Heart right ventricle (tissue), 16 donors: ENCODE data around the gene TMIE. TPM values are rescaled to one million over a fixed set of nuclear protein-coding genes. Genes with fewer than 3 reads are reported as not detected.

Experiments used
- ATAC-seq, 8 donors: fragments of 200-7000 bp; cut with Tn5 transposase; one replicate each; pipeline ENCODE4 v1.9.1; 2020; ENCODE audit warnings: mild to moderate bottlenecking in 8 of 8, moderate library complexity in 8 of 8, moderate number of reproducible peaks in 1 of 8
- DNase-seq, 2 donors: peaks; one replicate each; pipeline ENCODE4 v3.0.0-alpha.2; 2020
- H3K27ac ChIP-seq, 10 donors: fragments of 200-600 bp; sonication (generic) in 2 of 10; one replicate each; pipeline versions ENCODE4 v1.5.0 to v1.8.0; 2020 to 2022; ENCODE audit warnings: mild to moderate bottlenecking in 3 of 10
- H3K27me3 ChIP-seq, 7 donors: fragments of 200-600 bp; one replicate each; pipeline ENCODE4 v1.8.0; 2021 to 2022; ENCODE audit warnings: mild to moderate bottlenecking in 2 of 7
- H3K36me3 ChIP-seq, 9 donors: fragments of 200-600 bp; sonication (generic) in 1 of 9; one replicate each; pipeline versions ENCODE4 v1.5.0 to v1.8.0; 2020 to 2022; ENCODE audit warnings: mild to moderate bottlenecking in 2 of 9
- H3K4me1 ChIP-seq, 9 donors: fragments of 200-600 bp; sonication (generic) in 1 of 9; one replicate each; pipeline versions ENCODE4 v1.5.0 to v1.8.0; 2020 to 2022; ENCODE audit warnings: mild to moderate bottlenecking in 4 of 9
- H3K4me3 ChIP-seq, 10 donors: fragments of 200-600 bp; sonication (generic) in 2 of 10; one replicate each; pipeline versions ENCODE4 v1.5.0 to v1.8.0; 2020 to 2022; ENCODE audit warnings: mild to moderate bottlenecking in 7 of 10, moderate library complexity in 2 of 10
- H3K9me3 ChIP-seq, 11 donors: fragments of 200-600 bp in 10 of 11; sonication (generic) in 2 of 11; one replicate each; pipeline versions ENCODE4 v1.5.0 to v1.8.0; 2013 to 2022; ENCODE audit warnings: mild to moderate bottlenecking in 2 of 11, control low read depth in 1 of 11, moderate library complexity in 1 of 11
- CTCF ChIP-seq, 9 donors: fragments of 200-600 bp; sonication (generic) in 2 of 9; IDR thresholded peaks; one replicate each; pipeline versions ENCODE4 v1.5.0 to v1.8.0; 2021 to 2022; ENCODE audit warnings: antibody characterized with exemption in 9 of 9, mild to moderate bottlenecking in 5 of 9, moderate library complexity in 1 of 9
- WGBS, 2 donors: extraction: QIAGEN DNeasy Blood & Tissue Kit; methylation state at CpG; one replicate each; pipeline ENCODE4 v1.1.7; 2013; ENCODE audit warnings: inconsistent platforms in 1 of 2; 5-methylcytosine and 5-hydroxymethylcytosine counted together
- intact Hi-C, 10 donors: fragments of 100-400 bp; cut with DNase I; formaldehyde crosslinking; loops; one replicate each; pipeline versions ENCODE4 v1.11.1 to v1.14.2; 2022
- polyA plus RNA-seq, 2 donors: library from polyadenylated mRNA; stranded (reverse); fragments of 200-250 nt; gene quantifications; one replicate each; pipeline ENCODE4 v1.2.3, GENCODE V29; 2013
- total RNA-seq, 10 donors: library from RNA; stranded (reverse); fragmentation: NEBNext Ultra II Directional in 3 of 10; extraction: Animal tissue kit (Norgen Biotek cat#: 25700) in 3 of 10; gene quantifications; one replicate each; pipeline versions ENCODE4 v1.2.1 to v1.2.4, GENCODE V29; 2021 to 2023
- donor health status: Arrhythmogenic right ventricular cardiomyopathy.
- donor health status: ischemic (EF 13 %, LVEDD 7.1; RV severe dilation, severe dysfunction).
- donor health status: healthy with polysubstance abuse.
- donor health status: DM: no; HTN: yes; CAD: no.
- donor health status: DM: no; HTN: no; CAD: no.
- donor health status: ischemic (EF 25% LVEDD 6.9; RV normal size, moderate dysfunction).
- donor health status: ischemic (EF 25% LVEDD 5.7; RV mildly dilated, moderate dysfunction).
- donor health status: healthy.
- donor health status: DM: yes; HTN: yes; CAD: no.
- donor health status: Ischemic cardiomyopathy.
- donor health status: ischemic (EF 35%, LVEDD 5.7; RV mildly dilated, moderate dysfunction).
- donor health status: nonischemic (EF 11% LVEDD 7.7; RV severe dilation, severe dysfunction).
- donor health status: DM: yes; HTN: yes; CAD: no.
- donor health status: PGD.
- donor health status: ischemic (EF 29% LVEDD 5.4; RV normal size, mild dysfunction).
- donor health status: nonischemic (EF 23%, LVEDD 6.1; RV moderate dilation, normal function).

TMIE gene
- total and polyA plus RNA-seq, 12 donors = 0.21 to 1.2 (median 0.48) TPM; not detected in 1

DNA sequence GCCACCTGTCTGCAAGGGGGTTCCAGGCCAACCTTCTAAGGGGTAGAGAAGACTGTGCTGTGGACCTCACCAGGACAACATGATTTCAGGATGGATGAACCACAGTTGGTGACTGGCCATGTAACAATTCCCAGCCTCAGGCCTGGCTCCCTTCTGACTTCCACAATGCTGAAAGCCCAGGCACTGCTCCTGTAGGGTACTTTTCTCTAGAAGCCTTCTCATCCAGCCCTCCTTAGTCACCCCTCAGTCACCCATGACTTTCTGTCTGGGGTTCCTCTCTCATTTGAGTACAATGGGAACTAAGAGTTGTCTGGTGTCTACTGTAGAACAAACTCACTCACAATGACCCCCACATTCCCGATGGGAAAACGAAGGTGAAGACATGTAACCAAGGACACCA is 16.3 kb upstream of the TMIE start:
- Histone ChIP-seq H3K27ac (no peak overlapping the region), H3K9me3 (no peaks in the 10 kb centered on the region), H3K36me3 (peaks cover 0 to 94% (median 30%) of the 10 kb centered on the region in 9 donors), H3K4me3 (no peak overlapping the region), H3K4me1 (peaks cover 0 to 29% (median 22%) of the 10 kb centered on the region in 9 donors), H3K27me3 (no peaks in the 10 kb centered on the region)
- no peak for ATAC-seq
- WGBS, 2 donors = 90 to 94% methylated on average over 2 of the region's 2 CpGs
- intact Hi-C loops = no loop called here
- no peak for TF ChIP-seq CTCF (IDR thresholded peaks at IDR 0.05)
- DNase-seq = no peak

DNA sequence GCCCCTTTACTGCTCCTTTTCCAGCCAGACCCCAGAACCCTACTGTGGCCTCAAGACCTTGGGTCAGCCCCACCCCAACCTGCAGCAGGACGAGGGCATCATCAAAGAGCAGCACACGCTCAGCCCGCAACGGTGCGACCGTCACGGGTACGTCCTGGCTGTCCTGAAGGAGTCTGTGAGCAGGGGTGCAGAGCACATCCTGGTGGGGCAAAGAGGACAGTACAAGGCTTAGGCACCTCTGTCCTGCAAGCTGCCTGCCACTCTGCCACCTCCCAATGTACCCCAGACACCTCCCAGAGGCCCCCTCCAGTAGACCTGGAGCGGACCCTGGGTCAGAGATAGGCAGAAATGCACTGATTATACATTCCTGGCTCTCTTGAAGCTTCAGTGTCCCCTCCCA is 15.7 kb upstream of the TMIE start:
- Histone ChIP-seq H3K9me3 (no peaks in the 10 kb centered on the region), H3K36me3 (peaks cover 0 to 88% (median 30%) of the 10 kb centered on the region in 9 donors), H3K4me1 (peaks cover 3 to 30% (median 26%) of the 10 kb centered on the region in 9 donors), H3K27me3 (no peaks in the 10 kb centered on the region), H3K4me3 (no peak overlapping the region), H3K27ac (no peak overlapping the region)
- 95 to 97% methylated on average over 9 of the region's 9 CpGs for WGBS, 2 donors
- DNase-seq (no peak), ATAC-seq (no peak)
- TF ChIP-seq CTCF (IDR thresholded peaks at IDR 0.05) = no peak
- intact Hi-C loops = no loop called here

DNA sequence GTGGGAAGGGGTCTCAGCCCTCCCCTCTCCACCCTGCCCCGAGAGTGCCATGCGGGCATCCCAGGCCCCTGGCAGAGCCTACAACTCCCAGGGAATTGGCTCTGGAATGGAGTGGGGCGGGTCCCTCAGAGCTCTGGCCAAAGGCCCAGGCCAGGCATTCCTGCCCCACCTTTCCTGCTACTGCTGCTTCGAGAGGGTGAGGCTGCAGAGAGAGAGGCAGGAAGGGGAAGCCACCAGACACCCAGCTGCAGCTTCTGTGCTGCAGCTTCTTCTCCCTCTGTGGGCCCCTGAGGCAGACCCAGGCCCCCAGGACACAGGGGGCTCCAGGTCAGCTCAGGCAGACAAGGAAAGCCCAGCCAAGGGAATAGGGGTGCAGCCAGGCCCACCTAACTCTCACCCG is 10.4 kb upstream of the TMIE start:
- TF ChIP-seq CTCF (IDR thresholded peaks at IDR 0.05) = no peak
- Histone ChIP-seq H3K4me1 (peaks cover 42 to 67% (median 60%) of the 10 kb centered on the region in 9 donors), H3K9me3 (no peaks in the 10 kb centered on the region), H3K36me3 (peaks cover 0 to 35% (median 12%) of the 10 kb centered on the region in 9 donors), H3K27ac (peak overlapping the region in 8 of 10 donors; percentile 16 to 99 (median 81)), H3K4me3 (peak overlapping the region in 4 of 10 donors; percentile 21 to 29 (median 23)), H3K27me3 (peaks cover 0 to 8% (median 0%) of the 10 kb centered on the region in 7 donors)
- WGBS, 2 donors = 22 to 40% methylated on average over 5 of the region's 5 CpGs
- intact Hi-C loops = loop anchor here in 2 of 10 donors (10.0 kb wide), 2 partner anchors 126 to 206 kb away; partner anchors contain the start of gene LRRC2 (in 1 of the 2)
- DNase-seq (peak; percentile 74 to 75), ATAC-seq (peak; percentile 17 to 69 (median 46))

DNA sequence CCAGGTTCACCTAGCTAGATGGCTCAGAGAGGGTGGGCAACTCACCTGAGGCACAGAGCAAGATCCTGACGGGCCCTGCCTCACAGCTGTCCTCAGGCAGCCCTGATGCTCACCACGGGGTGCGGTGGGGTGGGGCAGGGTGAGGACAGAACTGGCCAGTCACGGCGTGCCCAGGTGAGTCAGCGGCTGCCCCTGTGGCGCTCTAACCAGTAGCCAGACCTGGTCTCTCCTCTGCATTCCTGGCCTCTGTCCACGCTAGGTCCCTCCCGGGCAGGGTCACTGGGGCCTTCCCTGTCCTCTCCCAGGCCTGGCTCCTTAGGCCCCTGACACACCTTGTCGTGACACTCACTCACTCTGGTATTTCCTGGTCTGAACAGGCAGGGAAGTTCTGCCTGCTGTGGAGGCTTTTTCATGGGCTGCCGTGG is 8.6 kb upstream of the TMIE start:
- Histone ChIP-seq H3K9me3 (no peaks in the 10 kb centered on the region), H3K27me3 (peaks cover 0 to 8% (median 0%) of the 10 kb centered on the region in 7 donors), H3K27ac (peak overlapping the region; percentile 90 to 99 (median 93)), H3K4me3 (peak overlapping the region; percentile 61 to 95 (median 86)), H3K4me1 (peaks cover 60 to 85% (median 78%) of the 10 kb centered on the region in 9 donors), H3K36me3 (peaks cover 0 to 18% (median 6%) of the 10 kb centered on the region in 9 donors)
- no peak for TF ChIP-seq CTCF (IDR thresholded peaks at IDR 0.05)
- 53 to 61% methylated on average over 11 of the region's 11 CpGs for WGBS, 2 donors
- ATAC-seq (peak in 2 of 8 donors; percentile 1), DNase-seq (peak in 1 of 2 donors; percentile 31)
- intact Hi-C loops = loop anchor here in 2 of 10 donors (10.0 kb wide), 2 partner anchors 128 to 208 kb away; partner anchors contain the start of gene LRRC2 (in 1 of the 2)
